Sigmoid colon (tissue), 4 donors: ENCODE measurements around the gene HUS1.

Experiments
- EP300 ChIP-seq, 4 donors: sonication (generic); formaldehyde crosslinking; IDR thresholded peaks; one replicate each; pipeline ENCODE4 v1.6.1; 2017; ENCODE audit warnings: antibody characterized with exemption in 4 of 4
- POLR2A ChIP-seq, 2 donors: fragments of 450-650 bp; IDR thresholded peaks; one replicate each; pipeline ENCODE4 v1.6.1; 2016; ENCODE audit warnings: antibody characterized with exemption in 2 of 2, mild to moderate bottlenecking in 2 of 2, moderate library complexity in 2 of 2
- POLR2AphosphoS5 ChIP-seq, 4 donors: sonication (generic); formaldehyde crosslinking; IDR thresholded peaks; one replicate each; pipeline ENCODE4 v1.6.1; 2017; ENCODE audit warnings: antibody characterized with exemption in 4 of 4
- TF ChIP-seq, protein P1 (sequence below), 4 experiments: fragments of 450-650 bp in 3 of 4; fragments of 200-600 bp in 1 of 4; IDR thresholded peaks; one replicate each; pipeline ENCODE4 v1.5.1; 2016 to 2019; ENCODE audit warnings: antibody characterized with exemption in 4 of 4, mild to moderate bottlenecking in 3 of 4, moderate library complexity in 2 of 4

DNA sequence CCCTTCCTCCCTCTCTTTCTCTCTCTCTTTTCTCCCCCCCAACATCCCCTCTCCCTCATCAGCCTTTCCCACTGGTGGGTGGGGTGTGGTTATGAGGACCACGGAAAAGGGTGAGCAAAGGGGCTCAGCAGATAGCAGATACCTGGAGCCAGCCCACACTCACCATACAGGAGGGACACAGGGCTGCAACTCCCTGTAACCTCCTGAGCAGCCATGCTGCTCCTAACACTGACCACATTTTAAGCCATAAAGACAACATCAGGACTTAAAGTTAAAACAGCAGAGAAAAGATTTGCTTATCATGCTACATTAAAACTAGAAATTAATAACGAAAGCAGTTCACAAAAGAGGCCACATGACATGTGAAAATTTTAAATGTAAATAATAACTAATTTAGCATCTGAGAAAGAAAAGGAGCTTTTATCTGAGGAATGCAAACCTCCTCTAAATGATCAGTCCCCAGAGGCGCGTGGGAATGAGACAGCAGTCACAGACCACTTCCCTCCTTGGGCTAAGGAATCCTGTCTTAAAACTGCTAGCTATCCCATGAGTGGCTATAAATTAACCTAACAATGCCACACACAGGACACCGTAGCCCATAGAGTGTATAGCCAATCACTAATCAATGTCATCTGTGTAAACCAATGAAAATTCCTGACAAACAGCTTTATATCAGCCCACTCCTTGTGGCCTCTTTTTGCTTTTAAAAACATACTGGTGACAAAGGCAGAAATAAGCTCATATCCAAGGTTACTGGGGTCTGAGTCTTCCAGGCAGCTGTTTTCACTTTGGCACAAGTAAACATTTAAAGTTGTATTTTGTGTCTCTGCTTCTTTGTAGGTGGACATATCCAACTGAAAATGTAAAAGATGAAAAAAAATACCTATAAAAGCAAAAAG lies 64.4 kb downstream of the HUS1 start:
- TF ChIP-seq POLR2AphosphoS5 (IDR thresholded peaks at IDR 0.05) (no peak), POLR2A (IDR thresholded peaks at IDR 0.05) (no peak), EP300 (IDR thresholded peaks at IDR 0.05) (no peak)
- TF ChIP-seq, protein P1, sequence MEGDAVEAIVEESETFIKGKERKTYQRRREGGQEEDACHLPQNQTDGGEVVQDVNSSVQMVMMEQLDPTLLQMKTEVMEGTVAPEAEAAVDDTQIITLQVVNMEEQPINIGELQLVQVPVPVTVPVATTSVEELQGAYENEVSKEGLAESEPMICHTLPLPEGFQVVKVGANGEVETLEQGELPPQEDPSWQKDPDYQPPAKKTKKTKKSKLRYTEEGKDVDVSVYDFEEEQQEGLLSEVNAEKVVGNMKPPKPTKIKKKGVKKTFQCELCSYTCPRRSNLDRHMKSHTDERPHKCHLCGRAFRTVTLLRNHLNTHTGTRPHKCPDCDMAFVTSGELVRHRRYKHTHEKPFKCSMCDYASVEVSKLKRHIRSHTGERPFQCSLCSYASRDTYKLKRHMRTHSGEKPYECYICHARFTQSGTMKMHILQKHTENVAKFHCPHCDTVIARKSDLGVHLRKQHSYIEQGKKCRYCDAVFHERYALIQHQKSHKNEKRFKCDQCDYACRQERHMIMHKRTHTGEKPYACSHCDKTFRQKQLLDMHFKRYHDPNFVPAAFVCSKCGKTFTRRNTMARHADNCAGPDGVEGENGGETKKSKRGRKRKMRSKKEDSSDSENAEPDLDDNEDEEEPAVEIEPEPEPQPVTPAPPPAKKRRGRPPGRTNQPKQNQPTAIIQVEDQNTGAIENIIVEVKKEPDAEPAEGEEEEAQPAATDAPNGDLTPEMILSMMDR (IDR thresholded peaks at IDR 0.05): no peak
